ENCODE data around the gene CRY2. TPM values are rescaled to one million over a fixed set of nuclear protein-coding genes. Genes with fewer than 3 reads are reported as not detected.
"Not testable (repeated sequence)": the region's sequence is repeated elsewhere in the genome, so short reads cannot be mapped to it uniquely, and the experiment has no call there.

CRY2 gene
- total RNA-seq, 1 experiment from 2014 or later, result 16.1 TPM

- peaks cover 18% of the 10 kb centered on the region for H3K4me1 ChIP-seq (replicated peaks)
- H3K9me3 ChIP-seq (replicated peaks), result no peaks in the 10 kb centered on the region; the same call in 1 of the 2 replicates
- H3K27ac ChIP-seq, result no peak overlapping the region
- no peak for DNase-seq (ENCODE audit: low read depth in 1 of 2, low spot score in 2 of 2)
- no peaks in the 10 kb centered on the region for H3K36me3 ChIP-seq
- peaks cover 62% of the 10 kb centered on the region for H3K27me3 ChIP-seq (replicated peaks)
- H3K4me3 ChIP-seq, result no peak overlapping the region
Observed at GRCh38 chr11:45897556-45897955, 50.3 kb downstream of the CRY2 start.

- H3K9me3 ChIP-seq (replicated peaks), result no peaks in the 10 kb centered on the region; the same call in 1 of the 2 replicates
- no peak for DNase-seq (ENCODE audit: low read depth in 1 of 2, low spot score in 2 of 2)
- no peak overlapping the region for H3K27ac ChIP-seq
- H3K4me3 ChIP-seq, result peak overlapping the region; percentile 45
- H3K4me1 ChIP-seq (replicated peaks), result peaks cover 18% of the 10 kb centered on the region
- H3K27me3 ChIP-seq (replicated peaks), result peaks cover 62% of the 10 kb centered on the region
- H3K36me3 ChIP-seq, result no peaks in the 10 kb centered on the region
Observed at GRCh38 chr11:45899086-45899447, 51.8 kb downstream of the CRY2 start.

- Histone ChIP-seq H3K4me3 (peak overlapping the region; percentile 45), H3K36me3 (no peaks in the 10 kb centered on the region), H3K27me3 (replicated peaks) (peaks cover 62% of the 10 kb centered on the region), H3K9me3 (replicated peaks) (no peaks in the 10 kb centered on the region; the same call in 1 of the 2 replicates), H3K27ac (peak overlapping the region; percentile 46; the same call in 1 of the 2 replicates), H3K4me1 (replicated peaks) (peaks cover 18% of the 10 kb centered on the region)
- DNase-seq (ENCODE audit: low read depth in 1 of 2, low spot score in 2 of 2), result peak; percentile 67 to 91
Observed at GRCh38 chr11:45899448-45900174, 52.3 kb downstream of the CRY2 start.

GRCh38 chr11:45900175-45900800 lies 53.0 kb downstream of the CRY2 start:
- not testable (repeated sequence) for H3K27ac ChIP-seq; DNase-seq (ENCODE audit: low read depth in 1 of 2, low spot score in 2 of 2)

DNA sequence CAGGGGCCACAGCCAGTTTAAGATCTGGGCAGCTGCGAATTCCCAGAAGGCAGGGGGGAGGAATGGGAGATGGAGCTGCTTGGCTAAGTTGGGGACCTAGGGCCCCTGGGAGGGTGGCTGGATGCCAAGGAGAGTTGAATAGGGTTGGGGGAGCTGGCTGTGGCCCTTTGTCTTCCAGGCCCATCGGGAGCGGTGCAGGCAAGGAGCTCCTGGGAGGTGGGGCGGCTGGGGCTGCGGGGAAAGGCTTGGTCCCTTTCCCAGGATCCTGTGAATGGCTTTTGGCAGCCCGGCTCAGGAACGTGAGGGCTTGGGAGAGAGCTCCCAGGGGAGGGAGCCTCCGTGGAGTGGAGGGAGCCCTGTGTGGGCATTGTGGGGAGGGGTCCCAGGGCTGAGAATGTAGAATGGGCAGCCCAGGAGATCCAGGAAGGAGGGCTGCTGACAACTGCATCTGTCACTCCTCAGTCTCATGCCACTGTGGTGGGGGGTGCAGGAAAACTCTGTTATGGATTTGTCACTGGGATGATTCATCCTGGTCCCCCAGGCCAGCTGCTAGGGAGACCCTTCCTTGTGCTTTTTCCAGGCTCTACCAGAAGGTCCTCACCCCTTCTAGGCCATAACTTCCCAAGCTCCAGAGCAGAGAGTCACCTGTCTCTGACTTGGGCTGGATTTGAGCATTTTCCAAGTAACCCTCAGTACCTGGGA lies 53.8 kb downstream of the CRY2 start:
- no peak for DNase-seq (ENCODE audit: low read depth in 1 of 2, low spot score in 2 of 2)
- peaks cover 52% of the 10 kb centered on the region for H3K27me3 ChIP-seq (replicated peaks)
- H3K27ac ChIP-seq, result no peak overlapping the region
- H3K9me3 ChIP-seq (replicated peaks), result no peaks in the 10 kb centered on the region; the same call in 1 of the 2 replicates
- H3K4me3 ChIP-seq, result no peak overlapping the region
- peaks cover 18% of the 10 kb centered on the region for H3K4me1 ChIP-seq (replicated peaks)
- H3K36me3 ChIP-seq, result no peaks in the 10 kb centered on the region

More at GRCh38 chr11:45900175-45900800, 53.0 kb downstream of the CRY2 start:
- Histone ChIP-seq H3K27me3 (replicated peaks) (peaks cover 57% of the 10 kb centered on the region), H3K4me3 (peak overlapping the region; percentile 45), H3K4me1 (replicated peaks) (peaks cover 18% of the 10 kb centered on the region)
- not testable (repeated sequence) for H3K36me3 ChIP-seq; H3K9me3 ChIP-seq (replicated peaks)

- Histone ChIP-seq H3K9me3 (replicated peaks) (no peaks in the 10 kb centered on the region; the same call in 1 of the 2 replicates), H3K27ac (no peak overlapping the region), H3K36me3 (no peaks in the 10 kb centered on the region), H3K4me3 (no peak overlapping the region), H3K27me3 (replicated peaks) (peaks cover 46% of the 10 kb centered on the region), H3K4me1 (replicated peaks) (peaks cover 18% of the 10 kb centered on the region)
- no peak for DNase-seq (ENCODE audit: low read depth in 1 of 2, low spot score in 2 of 2)
Observed at GRCh38 chr11:45901626-45902025, 54.4 kb downstream of the CRY2 start.

DNA sequence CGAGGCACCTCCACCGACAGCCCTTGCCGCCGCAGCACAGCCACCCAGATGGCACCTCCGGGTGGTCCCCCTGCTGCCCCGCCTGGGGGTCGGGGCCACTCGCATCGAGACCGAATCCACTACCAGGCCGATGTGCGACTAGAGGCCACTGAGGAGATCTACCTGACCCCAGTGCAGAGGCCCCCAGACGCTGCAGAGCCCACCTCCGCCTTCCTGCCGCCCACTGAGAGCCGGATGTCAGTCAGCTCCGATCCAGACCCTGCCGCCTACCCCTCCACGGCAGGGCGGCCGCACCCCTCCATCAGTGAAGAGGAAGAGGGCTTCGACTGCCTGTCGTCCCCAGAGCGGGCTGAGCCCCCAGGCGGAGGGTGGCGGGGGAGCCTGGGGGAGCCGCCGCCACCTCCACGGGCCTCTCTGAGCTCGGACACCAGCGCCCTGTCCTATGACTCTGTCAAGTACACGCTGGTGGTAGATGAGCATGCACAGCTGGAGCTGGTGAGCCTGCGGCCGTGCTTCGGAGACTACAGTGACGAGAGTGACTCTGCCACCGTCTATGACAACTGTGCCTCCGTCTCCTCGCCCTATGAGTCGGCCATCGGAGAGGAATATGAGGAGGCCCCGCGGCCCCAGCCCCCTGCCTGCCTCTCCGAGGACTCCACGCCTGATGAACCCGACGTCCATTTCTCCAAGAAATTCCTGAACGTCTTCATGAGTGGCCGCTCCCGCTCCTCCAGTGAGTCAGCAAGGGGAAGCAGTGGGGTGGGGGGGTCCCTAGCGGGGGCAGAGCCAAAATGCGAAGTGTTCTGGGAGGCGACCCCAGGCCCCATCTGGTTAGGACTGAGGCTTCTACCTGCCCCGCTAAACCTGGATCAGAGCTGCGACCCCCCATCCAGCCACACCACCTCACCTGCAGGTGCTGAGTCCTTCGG lies 55.4 kb downstream of the CRY2 start:
- H3K27ac ChIP-seq, result no peak overlapping the region
- H3K9me3 ChIP-seq (replicated peaks), result no peaks in the 10 kb centered on the region; the same call in 1 of the 2 replicates
- no peak for DNase-seq (ENCODE audit: low read depth in 1 of 2, low spot score in 2 of 2)
- no peaks in the 10 kb centered on the region for H3K36me3 ChIP-seq
- H3K27me3 ChIP-seq (replicated peaks), result peaks cover 36% of the 10 kb centered on the region
- H3K4me3 ChIP-seq, result no peak overlapping the region
- peaks cover 18% of the 10 kb centered on the region for H3K4me1 ChIP-seq (replicated peaks)

GRCh38 chr11:45904309-45904915 lies 57.1 kb downstream of the CRY2 start:
- Histone ChIP-seq H3K27ac (no peak overlapping the region), H3K4me3 (no peak overlapping the region), H3K36me3 (peaks cover 5% of the 10 kb centered on the region), H3K9me3 (replicated peaks) (no peaks in the 10 kb centered on the region; the same call in 1 of the 2 replicates), H3K27me3 (replicated peaks) (peaks cover 20% of the 10 kb centered on the region), H3K4me1 (replicated peaks) (peaks cover 15% of the 10 kb centered on the region)
- no peak for DNase-seq (ENCODE audit: low read depth in 1 of 2, low spot score in 2 of 2)

- H3K9me3 ChIP-seq (replicated peaks), result no peaks in the 10 kb centered on the region; the same call in 1 of the 2 replicates
- peaks cover 15% of the 10 kb centered on the region for H3K27me3 ChIP-seq (replicated peaks)
- H3K4me3 ChIP-seq, result no peak overlapping the region
- no peak for DNase-seq (ENCODE audit: low read depth in 1 of 2, low spot score in 2 of 2)
- peaks cover 12% of the 10 kb centered on the region for H3K36me3 ChIP-seq
- H3K27ac ChIP-seq, result no peak overlapping the region
- H3K4me1 ChIP-seq (replicated peaks), result peaks cover 8% of the 10 kb centered on the region
Observed at GRCh38 chr11:45905095-45905494, 57.8 kb downstream of the CRY2 start.

- not testable (repeated sequence) for DNase-seq (ENCODE audit: low read depth in 1 of 2, low spot score in 2 of 2); H3K4me3 ChIP-seq; H3K27ac ChIP-seq; H3K9me3 ChIP-seq (replicated peaks); H3K4me1 ChIP-seq (replicated peaks)
- H3K27me3 ChIP-seq (replicated peaks), result peaks cover 10% of the 10 kb centered on the region
- H3K36me3 ChIP-seq, result peaks cover 17% of the 10 kb centered on the region
Observed at GRCh38 chr11:45905576-45905975, 58.3 kb downstream of the CRY2 start.

GRCh38 chr11:45906096-45906682 lies 58.9 kb downstream of the CRY2 start:
- no peak overlapping the region for H3K4me3 ChIP-seq
- no peaks in the 10 kb centered on the region for H3K4me1 ChIP-seq (replicated peaks)
- no peaks in the 10 kb centered on the region for H3K9me3 ChIP-seq (replicated peaks)
- H3K27me3 ChIP-seq (replicated peaks), result peaks cover 4% of the 10 kb centered on the region; the same call in 1 of the 2 replicates
- DNase-seq (ENCODE audit: low read depth in 1 of 2, low spot score in 2 of 2), result no peak
- H3K27ac ChIP-seq, result no peak overlapping the region
- peaks cover 23% of the 10 kb centered on the region for H3K36me3 ChIP-seq

DNA sequence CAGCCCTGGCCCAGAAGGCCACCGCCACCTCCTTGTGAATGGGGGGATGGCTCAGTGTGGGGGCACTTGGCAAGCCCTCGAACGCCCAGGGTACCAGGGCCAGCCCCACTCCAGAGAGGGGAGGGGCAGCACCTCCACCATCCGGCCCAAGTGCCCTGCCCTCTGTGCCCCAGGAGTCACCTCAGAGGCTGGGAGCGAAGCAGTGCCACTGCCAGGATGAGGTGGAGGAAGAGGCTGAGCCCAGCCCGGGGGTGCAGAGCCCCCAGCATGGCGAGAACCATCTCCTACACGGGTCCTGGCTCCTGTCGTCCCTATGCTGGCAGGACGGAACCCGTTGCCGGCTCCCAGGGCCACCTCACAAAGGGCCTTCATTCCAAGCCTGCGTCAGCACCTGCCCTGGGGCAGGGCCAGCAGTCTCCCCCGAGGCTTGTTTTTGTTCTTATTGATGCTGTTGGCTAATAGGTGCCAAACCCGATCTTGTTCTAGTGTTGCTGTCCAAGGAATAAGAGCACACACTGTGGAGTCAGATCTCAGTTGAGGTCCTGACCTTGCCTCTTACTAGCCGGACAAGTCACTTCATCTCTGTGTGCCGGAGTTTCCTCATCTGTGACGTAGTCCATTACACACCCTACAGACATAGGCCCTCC lies 59.8 kb downstream of the CRY2 start, which contains the start of gene FREY1:
TSS of gene FREY1 (minus strand) at position 307 of the 647 bp plus-strand sequence. CDS start at position 281, 26 bp downstream.
- no peak for DNase-seq (ENCODE audit: low read depth in 1 of 2, low spot score in 2 of 2)
- H3K36me3 ChIP-seq, result peaks cover 32% of the 10 kb centered on the region
- H3K9me3 ChIP-seq (replicated peaks), result no peaks in the 10 kb centered on the region
- no peaks in the 10 kb centered on the region for H3K4me1 ChIP-seq (replicated peaks)
- no peaks in the 10 kb centered on the region for H3K27me3 ChIP-seq (replicated peaks)
- H3K27ac ChIP-seq, result no peak within 1 kb of the TSS
- no peak within 1 kb of the TSS for H3K4me3 ChIP-seq

Measured in SJSA1 (cell line).